ENCODE data around the gene FRRS1L.

Gene FRRS1L

DNA sequence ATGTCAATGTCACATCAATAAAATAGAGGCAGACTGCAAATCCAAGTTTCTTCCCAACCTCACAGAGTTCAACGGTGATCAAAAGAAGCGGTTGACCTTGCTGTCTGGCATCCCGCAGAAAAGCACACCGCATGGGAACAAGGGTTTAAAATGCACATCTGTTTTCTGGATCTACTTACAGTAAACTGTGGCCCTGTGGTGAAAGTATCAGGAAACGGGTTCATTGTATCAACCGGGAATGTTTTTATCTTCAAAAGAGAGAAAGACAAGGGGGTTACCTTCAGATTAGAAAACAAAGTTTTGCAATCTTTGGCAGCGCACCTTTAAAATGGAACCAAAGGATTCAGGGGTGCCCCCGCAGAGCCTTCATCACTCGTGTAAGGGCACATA, 15.5 kb upstream of the FRRS1L start:
- no peak for DNase-seq
- Histone ChIP-seq H3K27ac (ENCODE audit: low read length) (no peak overlapping the region), H3K4me3 (ENCODE audit: low read length) (no peak overlapping the region), H3K9me3 (replicated peaks; ENCODE audit: insufficient read depth, low read length) (no peaks in the 10 kb centered on the region), H3K36me3 (replicated peaks; ENCODE audit: insufficient read depth, low read length) (no peaks in the 10 kb centered on the region), H3K9ac (ENCODE audit: low read length) (no peak overlapping the region), H3K27me3 (replicated peaks; ENCODE audit: insufficient read depth, low read length) (peaks cover 50% of the 10 kb centered on the region), H3K4me1 (ENCODE audit: low read length) (no peaks in the 10 kb centered on the region), H3K4me2 (ENCODE audit: low read depth, low read length) (no peak overlapping the region), H4K20me1 (ENCODE audit: insufficient read depth, low read length) (no peaks in the 10 kb centered on the region), H3K79me2 (ENCODE audit: low read length) (no peaks in the 10 kb centered on the region), H3K9me2 (replicated peaks; ENCODE audit: insufficient read depth, low read length) (no peaks in the 10 kb centered on the region), H2AFZ (ENCODE audit: low read length) (no peak overlapping the region), H3F3A (ENCODE audit: insufficient read depth, low read length) (0 out of 2 replicates have a peak, but pooled peaks cover 2% of the 10 kb centered on the region)
- TF ChIP-seq, protein P1, sequence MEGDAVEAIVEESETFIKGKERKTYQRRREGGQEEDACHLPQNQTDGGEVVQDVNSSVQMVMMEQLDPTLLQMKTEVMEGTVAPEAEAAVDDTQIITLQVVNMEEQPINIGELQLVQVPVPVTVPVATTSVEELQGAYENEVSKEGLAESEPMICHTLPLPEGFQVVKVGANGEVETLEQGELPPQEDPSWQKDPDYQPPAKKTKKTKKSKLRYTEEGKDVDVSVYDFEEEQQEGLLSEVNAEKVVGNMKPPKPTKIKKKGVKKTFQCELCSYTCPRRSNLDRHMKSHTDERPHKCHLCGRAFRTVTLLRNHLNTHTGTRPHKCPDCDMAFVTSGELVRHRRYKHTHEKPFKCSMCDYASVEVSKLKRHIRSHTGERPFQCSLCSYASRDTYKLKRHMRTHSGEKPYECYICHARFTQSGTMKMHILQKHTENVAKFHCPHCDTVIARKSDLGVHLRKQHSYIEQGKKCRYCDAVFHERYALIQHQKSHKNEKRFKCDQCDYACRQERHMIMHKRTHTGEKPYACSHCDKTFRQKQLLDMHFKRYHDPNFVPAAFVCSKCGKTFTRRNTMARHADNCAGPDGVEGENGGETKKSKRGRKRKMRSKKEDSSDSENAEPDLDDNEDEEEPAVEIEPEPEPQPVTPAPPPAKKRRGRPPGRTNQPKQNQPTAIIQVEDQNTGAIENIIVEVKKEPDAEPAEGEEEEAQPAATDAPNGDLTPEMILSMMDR (IDR thresholded peaks at IDR 0.05; ENCODE audit: low read length), result no peak
- TF ChIP-seq EZH2 (optimal IDR thresholded peaks at IDR 0.05; ENCODE audit: low read depth, low read length) (no peak), EZH2phosphoT487 (IDR thresholded peaks at IDR 0.05; ENCODE audit: low read length) (no peak)

- Histone ChIP-seq H3K9me3 (replicated peaks; ENCODE audit: insufficient read depth, low read length) (no peaks in the 10 kb centered on the region), H3K27ac (ENCODE audit: low read length) (no peak overlapping the region), H3K4me2 (ENCODE audit: low read depth, low read length) (no peak overlapping the region), H3K9me2 (replicated peaks; ENCODE audit: insufficient read depth, low read length) (no peaks in the 10 kb centered on the region), H3F3A (ENCODE audit: insufficient read depth, low read length) (0 out of 2 replicates have a peak, but pooled peaks cover 2% of the 10 kb centered on the region), H4K20me1 (ENCODE audit: insufficient read depth, low read length) (no peaks in the 10 kb centered on the region), H3K4me3 (ENCODE audit: low read length) (no peak overlapping the region), H2AFZ (ENCODE audit: low read length) (no peak overlapping the region), H3K27me3 (replicated peaks; ENCODE audit: insufficient read depth, low read length) (peaks cover 46% of the 10 kb centered on the region), H3K4me1 (ENCODE audit: low read length) (no peaks in the 10 kb centered on the region), H3K9ac (ENCODE audit: low read length) (no peak overlapping the region), H3K36me3 (replicated peaks; ENCODE audit: insufficient read depth, low read length) (no peaks in the 10 kb centered on the region), H3K79me2 (ENCODE audit: low read length) (no peaks in the 10 kb centered on the region)
- peak; percentile 87 for DNase-seq
- TF ChIP-seq EZH2phosphoT487 (IDR thresholded peaks at IDR 0.05; ENCODE audit: low read length) (no peak), EZH2 (optimal IDR thresholded peaks at IDR 0.05; ENCODE audit: low read depth, low read length) (no peak)
- TF ChIP-seq, protein P1 (IDR thresholded peaks at IDR 0.05; ENCODE audit: low read length), result no peak
These were observed 14.2 kb upstream of the FRRS1L start for GRCh38 chr9:109181284-109181683.

GRCh38 chr9:109179801-109180523, 12.9 kb upstream of the FRRS1L start:
- H3K79me2 ChIP-seq (ENCODE audit: low read length), result no peaks in the 10 kb centered on the region
- H4K20me1 ChIP-seq (ENCODE audit: insufficient read depth, low read length), result no peaks in the 10 kb centered on the region
- TF ChIP-seq, protein P1 (IDR thresholded peaks at IDR 0.05; ENCODE audit: low read length), result no peak
- no peak for TF ChIP-seq EZH2 (optimal IDR thresholded peaks at IDR 0.05; ENCODE audit: low read depth, low read length)
- no peak for TF ChIP-seq EZH2phosphoT487 (IDR thresholded peaks at IDR 0.05; ENCODE audit: low read length)
- no peak overlapping the region for H3K4me2 ChIP-seq (ENCODE audit: low read depth, low read length)
- H3K9me3 ChIP-seq (replicated peaks; ENCODE audit: insufficient read depth, low read length), result no peaks in the 10 kb centered on the region
- no peak overlapping the region for H3K27ac ChIP-seq (ENCODE audit: low read length)
- peaks cover 40% of the 10 kb centered on the region for H3K27me3 ChIP-seq (replicated peaks; ENCODE audit: insufficient read depth, low read length)
- H3K9ac ChIP-seq (ENCODE audit: low read length), result no peak overlapping the region
- H2AFZ ChIP-seq (ENCODE audit: low read length), result no peak overlapping the region
- H3K36me3 ChIP-seq (replicated peaks; ENCODE audit: insufficient read depth, low read length), result no peaks in the 10 kb centered on the region
- H3K4me3 ChIP-seq (ENCODE audit: low read length), result no peak overlapping the region
- H3K4me1 ChIP-seq (ENCODE audit: low read length), result no peaks in the 10 kb centered on the region
- no peak for DNase-seq
- H3K9me2 ChIP-seq (replicated peaks; ENCODE audit: insufficient read depth, low read length), result no peaks in the 10 kb centered on the region
- 0 out of 2 replicates have a peak, but pooled peaks cover 2% of the 10 kb centered on the region for H3F3A ChIP-seq (ENCODE audit: insufficient read depth, low read length)

Data from MM.1S (cell line).